HEK293 (cell line): ENCODE measurements around the gene GNAI1.

Source experiments
- CTCF ChIA-PET: fragments of 350-600 bp; formaldehyde crosslinking; extraction: SDS; loops from one replicate; lab custom pipeline; 2021; ENCODE audit warnings: antibody characterized with exemption; lab: Yijun Ruan, JAX
- POLR2A ChIA-PET: fragments of 300-600 bp; formaldehyde crosslinking; extraction: SDS; loops from one replicate; lab custom pipeline; 2020; ENCODE audit warnings: antibody characterized with exemption, inconsistent platforms; lab: Yijun Ruan, JAX
- H3K27ac ChIP-seq: fragments of 200-500 bp; sonication (Bioruptor generic); 2 replicates; pipeline ENCODE4 v1.5.1; 2014; ENCODE audit warnings: low read depth, low read length, control low read depth, inconsistent platforms; ENCODE audit errors: extremely low read depth
- H3K36me3 ChIP-seq, 2 experiments: fragments of 200-500 bp in 1 of 2; sonication (Bioruptor generic) in 1 of 2; 1 replicate in 1 of 2; 2 replicates in 1 of 2; pipeline ENCODE4 v1.5.1; 2014 to 2017; ENCODE audit warnings: inconsistent platforms in 2 of 2, low read length in 2 of 2; ENCODE audit not compliant: control insufficient read depth in 2 of 2, insufficient read depth in 1 of 2
- H3K4me1 ChIP-seq: fragments of 200-500 bp; sonication (Bioruptor generic); 2 replicates; pipeline ENCODE4 v1.5.1; 2014; ENCODE audit warnings: mild to moderate bottlenecking, low read length, inconsistent platforms; ENCODE audit not compliant: control insufficient read depth, insufficient read depth
- H3K4me3 ChIP-seq: 2 replicates; pipeline ENCODE4 v1.5.1; 2011; ENCODE audit warnings: low read depth, mild to moderate bottlenecking, control low read depth, low read length, moderate library complexity
- H3K9me3 ChIP-seq: fragments of 200-500 bp; sonication (Bioruptor generic); 2 replicates; pipeline ENCODE4 v1.5.1; 2014; ENCODE audit warnings: low read depth, low read length, inconsistent platforms; ENCODE audit not compliant: control insufficient read depth, insufficient read depth
- BCL11B ChIP-seq: fragments of 450-650 bp; formaldehyde crosslinking; IDR thresholded peaks from 2 replicates; pipeline ENCODE4 v1.5.1; 2016; ENCODE audit warnings: low read depth, missing biosample characterization, missing genetic modification characterization
- GLIS2 ChIP-seq: fragments of 450-650 bp; formaldehyde crosslinking; IDR thresholded peaks from 2 replicates; pipeline ENCODE4 v1.5.1; 2016; ENCODE audit warnings: missing biosample characterization, missing genetic modification characterization
- HOXA7 ChIP-seq: sonication (generic); formaldehyde crosslinking; IDR thresholded peaks from 2 replicates; pipeline ENCODE4 v1.8.1; 2022; ENCODE audit warnings: missing genetic modification reagents, borderline replicate concordance
- KLF17 ChIP-seq: fragments of 450-650 bp; formaldehyde crosslinking; IDR thresholded peaks from 2 replicates; pipeline ENCODE4 v1.5.1; 2016; ENCODE audit warnings: missing biosample characterization, missing genetic modification characterization
- KLF7 ChIP-seq: fragments of 450-650 bp; formaldehyde crosslinking; IDR thresholded peaks from 2 replicates; pipeline ENCODE4 v1.5.1; 2016; ENCODE audit warnings: missing biosample characterization, missing genetic modification characterization, borderline replicate concordance
- KLF9 ChIP-seq: fragments of 450-650 bp; formaldehyde crosslinking; IDR thresholded peaks from 2 replicates; pipeline ENCODE4 v1.5.1; 2016; ENCODE audit warnings: missing biosample characterization, missing genetic modification characterization, low read depth
- REST ChIP-seq: fragments of 450-650 bp; formaldehyde crosslinking; IDR thresholded peaks from 2 replicates; pipeline ENCODE4 v1.5.1; 2016; ENCODE audit warnings: missing biosample characterization, missing genetic modification characterization
- TCF7L2 ChIP-seq: IDR thresholded peaks from 2 replicates; pipeline ENCODE4 v1.6.1; 2011; ENCODE audit warnings: low read depth, mild to moderate bottlenecking, inconsistent platforms, low read length, moderate library complexity, borderline replicate concordance
- YY1 ChIP-seq: fragments of 450-650 bp; formaldehyde crosslinking; IDR thresholded peaks from 2 replicates; pipeline ENCODE4 v1.5.1; 2018; ENCODE audit warnings: missing biosample characterization, missing genetic modification characterization
- ZBTB7A ChIP-seq: fragments of 450-650 bp; formaldehyde crosslinking; IDR thresholded peaks from 2 replicates; pipeline ENCODE4 v1.5.1; 2016; ENCODE audit warnings: low read depth, missing biosample characterization, missing genetic modification characterization
- ZNF184 ChIP-seq: fragments of 450-650 bp; IDR thresholded peaks from 2 replicates; pipeline ENCODE4 v1.5.1; 2018; ENCODE audit warnings: missing biosample characterization, mild to moderate bottlenecking, missing genetic modification characterization
- ZNF19 ChIP-seq: fragments of 450-650 bp; formaldehyde crosslinking; IDR thresholded peaks from 2 replicates; pipeline ENCODE4; 2016; ENCODE audit warnings: missing biosample characterization, missing genetic modification characterization, low read depth
- ZNF248 ChIP-seq: fragments of 450-650 bp; formaldehyde crosslinking; IDR thresholded peaks from 2 replicates; pipeline ENCODE4 v1.5.1; 2017; ENCODE audit warnings: missing biosample characterization, missing genetic modification characterization
- ZNF274 ChIP-seq, 2 experiments: fragments of 200-500 bp in 1 of 2; fragments of 450-650 bp in 1 of 2; sonication (Bioruptor generic) in 1 of 2; formaldehyde crosslinking in 1 of 2; IDR thresholded peaks; 2 replicates each; pipeline versions ENCODE4 v1.5.1 to v1.6.1; 2014 to 2016; ENCODE audit warnings: borderline replicate concordance in 1 of 2, inconsistent platforms in 1 of 2, low read length in 1 of 2, missing biosample characterization in 1 of 2, missing genetic modification characterization in 1 of 2
- ZNF48 ChIP-seq: fragments of 450-650 bp; formaldehyde crosslinking; IDR thresholded peaks from 2 replicates; pipeline ENCODE4 v1.5.1; 2016; ENCODE audit warnings: missing biosample characterization, missing genetic modification characterization
- ZNF514 ChIP-seq: fragments of 450-650 bp; formaldehyde crosslinking; IDR thresholded peaks from 2 replicates; pipeline ENCODE4 v1.5.1; 2016; ENCODE audit warnings: missing biosample characterization, missing genetic modification characterization
- ZNF624 ChIP-seq: fragments of 450-650 bp; formaldehyde crosslinking; IDR thresholded peaks from 2 replicates; pipeline ENCODE4 v1.5.1; 2017; ENCODE audit warnings: missing biosample characterization, missing genetic modification characterization
- ZNF639 ChIP-seq: fragments of 450-650 bp; formaldehyde crosslinking; IDR thresholded peaks from 2 replicates; pipeline ENCODE4 v1.5.1; 2016; ENCODE audit warnings: missing biosample characterization, missing genetic modification characterization
- ZNF658 ChIP-seq: fragments of 450-650 bp; formaldehyde crosslinking; IDR thresholded peaks from 2 replicates; pipeline ENCODE4; 2016; ENCODE audit warnings: missing biosample characterization, missing genetic modification characterization
- ZNF707 ChIP-seq: fragments of 450-650 bp; formaldehyde crosslinking; IDR thresholded peaks from 2 replicates; pipeline ENCODE4 v1.5.1; 2016; ENCODE audit warnings: missing biosample characterization, missing genetic modification characterization
- ZSCAN18 ChIP-seq: fragments of 450-650 bp; formaldehyde crosslinking; IDR thresholded peaks from 2 replicates; pipeline ENCODE4 v1.5.1; 2016; ENCODE audit warnings: missing biosample characterization, missing genetic modification characterization
- TF ChIP-seq, protein P1 (sequence below): sonication (generic); formaldehyde crosslinking; IDR thresholded peaks from 2 replicates; pipeline ENCODE4 v1.8.1; 2022; ENCODE audit warnings: mild to moderate bottlenecking, moderate library complexity, missing genetic modification reagents

The GNAI1 gene

GRCh38 chr7:80097756-80098155 lies 36.9 kb upstream of the GNAI1 start:
- Histone ChIP-seq H3K36me3 (no peaks in the 10 kb centered on the region), H3K27ac (no peak overlapping the region)
- TF ChIP-seq ZNF639 (no peak), ZNF514 (tag by site-specific recombination) (no peak), ZNF707 (no peak), KLF9 (tag by site-specific recombination) (no peak), ZNF19 (tag by site-specific recombination) (no peak), ZNF274 (IDR thresholded peaks at IDR 0.05; ENCODE audit: low read length) (no peak), ZNF274 (tag by site-specific recombination; IDR thresholded peaks at IDR 0.05; ENCODE audit: borderline replicate concordance) (no peak), ZNF248 (tag by site-specific recombination) (no peak), ZNF184 (tag by site-specific recombination) (no peak), ZBTB7A (tag by site-specific recombination) (no peak), HOXA7 (no peak)
- TF ChIP-seq, protein P1, sequence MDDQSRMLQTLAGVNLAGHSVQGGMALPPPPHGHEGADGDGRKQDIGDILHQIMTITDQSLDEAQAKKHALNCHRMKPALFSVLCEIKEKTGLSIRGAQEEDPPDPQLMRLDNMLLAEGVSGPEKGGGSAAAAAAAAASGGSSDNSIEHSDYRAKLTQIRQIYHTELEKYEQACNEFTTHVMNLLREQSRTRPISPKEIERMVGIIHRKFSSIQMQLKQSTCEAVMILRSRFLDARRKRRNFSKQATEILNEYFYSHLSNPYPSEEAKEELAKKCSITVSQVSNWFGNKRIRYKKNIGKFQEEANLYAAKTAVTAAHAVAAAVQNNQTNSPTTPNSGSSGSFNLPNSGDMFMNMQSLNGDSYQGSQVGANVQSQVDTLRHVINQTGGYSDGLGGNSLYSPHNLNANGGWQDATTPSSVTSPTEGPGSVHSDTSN (CRISPR knock-in tag) = no peak
- TF ChIP-seq, all 188 proteins: peak for 0
- Histone ChIP-seq H3K9me3 (no peaks in the 10 kb centered on the region), H3K4me1 (no peaks in the 10 kb centered on the region), H3K4me3 (no peak overlapping the region)
- ChIA-PET POLR2A (no interaction called here), CTCF (interaction anchor here (0.7 to 0.9 kb wide), 2 partner anchors 9 to 17 kb away, joined by 3 read pairs; no protein-coding TSS in a partner anchor)

DNA sequence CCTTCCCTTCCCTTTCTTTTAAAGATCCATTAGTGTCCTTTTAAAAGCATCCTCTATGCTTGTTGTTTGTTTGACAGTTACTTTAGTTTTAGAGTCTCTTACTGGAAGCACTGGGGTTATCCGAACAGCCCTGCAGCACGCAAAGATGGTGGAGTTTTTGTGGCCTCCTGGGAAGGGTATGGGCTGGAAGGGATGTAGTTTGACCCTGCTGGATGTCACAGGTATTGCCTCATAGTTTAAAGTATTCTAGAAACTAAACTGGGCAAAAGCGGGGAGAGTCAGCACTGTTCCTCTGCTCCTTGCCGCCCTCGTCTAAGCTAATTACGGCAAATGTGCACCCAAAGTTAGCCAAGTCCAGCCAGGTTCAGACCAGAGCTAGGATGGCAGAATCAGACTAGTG lies 35.8 kb upstream of the GNAI1 start:
- H3K27ac ChIP-seq = no peak overlapping the region
- CTCF ChIA-PET = interaction anchor here (0.5 to 0.7 kb wide), 3 partner anchors 10 to 347 kb away, joined by 3 read pairs; no protein-coding TSS in a partner anchor
- TF ChIP-seq ZNF514 (tag by site-specific recombination) (no peak), YY1 (no peak), ZNF639 (no peak), KLF7 (tag by site-specific recombination) (no peak)
- TF ChIP-seq, all 188 proteins: peak for 0
- Histone ChIP-seq H3K4me1 (no peaks in the 10 kb centered on the region), H3K4me3 (no peak overlapping the region), H3K36me3 (no peaks in the 10 kb centered on the region), H3K9me3 (no peaks in the 10 kb centered on the region)
- POLR2A ChIA-PET = no interaction called here

- Histone ChIP-seq H3K36me3 (no peaks in the 10 kb centered on the region), H3K4me1 (no peaks in the 10 kb centered on the region), H3K4me3 (no peak overlapping the region), H3K9me3 (no peaks in the 10 kb centered on the region), H3K27ac (no peak overlapping the region)
- ChIA-PET POLR2A (interaction anchor here (0.6 to 0.7 kb wide), 2 partner anchors 14 to 38 kb away, joined by 3 read pairs; no protein-coding TSS in a partner anchor), CTCF (interaction anchor here (0.7 kb wide), 1 partner anchor 399 kb away, joined by 3 read pairs; no protein-coding TSS in a partner anchor)
- TF ChIP-seq KLF17 (tag by site-specific recombination) = no peak
- TF ChIP-seq ZNF658 = no peak
- TF ChIP-seq TCF7L2 = no peak
- TF ChIP-seq GLIS2 = no peak
- no peak for TF ChIP-seq REST
- TF ChIP-seq BCL11B (tag by site-specific recombination) = no peak
- no peak for TF ChIP-seq ZSCAN18 (tag by site-specific recombination)
- TF ChIP-seq ZNF624 (tag by site-specific recombination) = no peak
- TF ChIP-seq ZNF48 = no peak
Observed at GRCh38 chr7:80100254-80100653, 34.4 kb upstream of the GNAI1 start.
